HFFc6 (cell line): ENCODE measurements around the gene HMGB3. TPM values are rescaled to one million over a fixed set of nuclear protein-coding genes. Genes with fewer than 3 reads are reported as not detected.

Experiments used
- DNase-seq: peaks from one replicate; pipeline ENCODE4 v3.0.0-alpha.2; 2018
- H3K27ac Mint-ChIP-seq: 2 replicates; pipeline ENCODE4 v1.8.0; 2020; ENCODE audit warnings: mild to moderate bottlenecking, mixed read lengths
- H3K27me3 Mint-ChIP-seq: 2 replicates; pipeline ENCODE4 v1.8.0; 2021; ENCODE audit warnings: mild to moderate bottlenecking, moderate library complexity, mixed read lengths; ENCODE audit not compliant: insufficient read depth
- H3K36me3 Mint-ChIP-seq: 2 replicates; pipeline ENCODE4 v1.8.0; 2021; ENCODE audit warnings: low read depth, mixed read lengths
- H3K4me1 Mint-ChIP-seq: 2 replicates; pipeline ENCODE4 v1.8.0; 2020; ENCODE audit warnings: low read depth, mixed read lengths
- H3K4me3 Mint-ChIP-seq: 2 replicates; pipeline ENCODE4 v1.8.0; 2020; ENCODE audit warnings: mild to moderate bottlenecking, moderate library complexity, mixed read lengths
- H3K9me3 Mint-ChIP-seq: 2 replicates; pipeline ENCODE4 v1.8.0; 2020; ENCODE audit warnings: mild to moderate bottlenecking, mixed read lengths
- long read RNA-seq: library from polyadenylated mRNA; unstranded; transcript quantifications from one replicate; pipeline ENCODE4 v2.0.0, GENCODE V29; 2019
- total RNA-seq, 6 experiments: library from RNA; stranded (reverse); fragmentation: NEBNext Ultra II Directional; extraction: Animal tissue kit (Norgen Biotek cat#: 25700); gene quantifications; 2 replicates in 1 of 6; 3 replicates in 5 of 6; pipeline ENCODE4 v1.2.3, GENCODE V29; 2021
- TF ChIP-seq, protein P1 (sequence below): fragments of 200-600 bp; sonication (generic); IDR thresholded peaks from 2 replicates; pipeline ENCODE4 v1.5.0; 2021; ENCODE audit warnings: antibody characterized with exemption, mild to moderate bottlenecking

HMGB3 gene
- total RNA-seq, result 10 to 100 TPM; 23.2 to 66.0 (median 54.3) TPM
- long read RNA-seq, transcript HMGB3-201 (5 exons, 3,560 nt), result major isoform, 12 of 19 reads
- long read RNA-seq, partial matches to known transcripts, result 3 of 19 reads
- long read RNA-seq, other reads (novel, unspliced or antisense), result 3 of 19 reads

DNA sequence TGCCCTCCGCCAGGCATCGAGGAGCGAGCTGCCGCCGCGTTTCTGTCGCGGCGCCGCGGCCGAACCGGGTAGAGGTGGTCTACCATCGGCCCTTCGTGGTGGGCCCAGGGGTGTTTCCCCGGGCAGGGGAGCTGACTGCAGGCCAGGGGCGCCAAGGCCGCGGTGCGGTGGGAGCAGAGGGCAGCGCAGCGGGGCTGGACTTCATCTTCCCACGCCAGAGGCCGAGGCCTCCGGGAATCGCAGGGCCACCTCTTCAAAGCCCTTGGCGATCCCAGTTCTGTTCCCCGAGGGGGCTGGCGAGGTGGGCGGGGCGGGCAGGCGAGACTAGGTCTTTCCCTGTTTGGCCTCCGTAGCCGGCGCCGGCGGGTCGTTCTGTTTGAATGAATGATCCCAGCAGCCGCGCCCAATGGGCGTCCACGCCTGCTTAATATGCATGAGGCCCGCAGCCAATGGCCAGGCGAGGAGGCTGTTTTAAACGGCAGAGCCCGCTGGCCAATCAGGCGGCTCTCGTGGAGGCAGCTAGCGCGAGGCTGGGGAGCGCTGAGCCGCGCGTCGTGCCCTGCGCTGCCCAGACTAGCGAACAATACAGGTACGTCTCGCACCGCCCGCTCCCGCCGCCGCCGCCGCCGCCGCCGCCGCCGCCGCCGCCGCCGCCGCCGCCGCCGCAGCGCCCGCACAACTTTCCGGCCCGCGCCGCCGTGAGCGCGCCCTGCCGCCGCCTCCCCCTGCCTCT lies at the start of gene HMGB3:
Gene HMGB3 (plus strand): TSS at position 548 of the 733 bp plus-strand sequence. CDS start 2,265 bp downstream, outside the sequence.
- Mint-ChIP-seq H3K4me1 (peaks cover 13% of the 10 kb centered on the region), H3K4me3 (peak within 1 kb of the TSS; percentile 70), H3K36me3 (no peaks in the 10 kb centered on the region; the same call in 1 of the 2 replicates), H3K27me3 (no peaks in the 10 kb centered on the region), H3K27ac (no peak within 1 kb of the TSS), H3K9me3 (no peaks in the 10 kb centered on the region)
- peak; percentile 89 for DNase-seq
- TF ChIP-seq, protein P1, sequence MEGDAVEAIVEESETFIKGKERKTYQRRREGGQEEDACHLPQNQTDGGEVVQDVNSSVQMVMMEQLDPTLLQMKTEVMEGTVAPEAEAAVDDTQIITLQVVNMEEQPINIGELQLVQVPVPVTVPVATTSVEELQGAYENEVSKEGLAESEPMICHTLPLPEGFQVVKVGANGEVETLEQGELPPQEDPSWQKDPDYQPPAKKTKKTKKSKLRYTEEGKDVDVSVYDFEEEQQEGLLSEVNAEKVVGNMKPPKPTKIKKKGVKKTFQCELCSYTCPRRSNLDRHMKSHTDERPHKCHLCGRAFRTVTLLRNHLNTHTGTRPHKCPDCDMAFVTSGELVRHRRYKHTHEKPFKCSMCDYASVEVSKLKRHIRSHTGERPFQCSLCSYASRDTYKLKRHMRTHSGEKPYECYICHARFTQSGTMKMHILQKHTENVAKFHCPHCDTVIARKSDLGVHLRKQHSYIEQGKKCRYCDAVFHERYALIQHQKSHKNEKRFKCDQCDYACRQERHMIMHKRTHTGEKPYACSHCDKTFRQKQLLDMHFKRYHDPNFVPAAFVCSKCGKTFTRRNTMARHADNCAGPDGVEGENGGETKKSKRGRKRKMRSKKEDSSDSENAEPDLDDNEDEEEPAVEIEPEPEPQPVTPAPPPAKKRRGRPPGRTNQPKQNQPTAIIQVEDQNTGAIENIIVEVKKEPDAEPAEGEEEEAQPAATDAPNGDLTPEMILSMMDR, result no peak

DNA sequence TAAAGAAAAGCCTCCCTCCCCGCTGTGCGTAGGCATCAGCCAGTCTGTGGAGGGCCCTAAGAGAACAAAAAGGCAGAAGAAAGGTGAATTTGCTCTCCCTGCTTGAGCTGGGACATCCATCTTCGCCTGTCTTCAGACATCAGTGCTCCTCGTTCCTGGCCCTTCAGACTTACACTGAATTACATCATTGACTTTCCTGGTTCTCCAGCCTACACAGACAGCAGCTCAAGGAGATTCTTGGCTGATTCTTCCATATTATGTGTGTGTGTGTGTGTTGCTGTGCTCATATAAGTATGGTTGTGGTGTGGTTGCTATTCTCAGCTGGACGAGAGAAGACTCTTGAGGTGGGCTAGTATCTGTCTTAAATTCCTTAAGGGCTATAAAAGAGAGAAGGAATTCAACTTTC lies 49.2 kb upstream of the HMGB3 start:
- H3K27ac Mint-ChIP-seq, result peak overlapping the region; percentile 55
- no peak for DNase-seq

DNA sequence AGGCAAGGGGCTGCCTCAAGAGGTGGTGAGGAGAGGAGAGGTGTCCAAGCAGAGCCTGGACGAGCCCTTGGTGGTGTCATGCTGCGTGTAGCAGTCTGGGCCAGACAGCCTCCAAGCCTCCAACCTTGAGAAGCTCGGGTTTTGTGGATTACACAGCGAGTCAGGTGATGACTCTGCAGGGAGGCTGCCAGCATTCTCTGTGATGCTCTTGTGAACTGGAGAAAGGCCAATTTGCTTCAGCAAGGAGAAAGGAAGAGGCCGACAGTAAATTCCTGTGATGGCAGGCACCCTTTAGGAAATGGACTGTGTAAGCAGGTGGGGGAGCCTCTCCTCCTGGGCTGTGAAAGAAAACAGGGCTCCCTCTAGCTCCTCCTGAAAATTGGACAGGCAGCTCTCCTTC lies 48.7 kb upstream of the HMGB3 start:
- peak; percentile 58 for DNase-seq
- no peak overlapping the region for H3K4me3 Mint-ChIP-seq
- H3K4me1 Mint-ChIP-seq, result peaks cover 29% of the 10 kb centered on the region
- H3K36me3 Mint-ChIP-seq, result no peaks in the 10 kb centered on the region
- H3K27ac Mint-ChIP-seq, result peak overlapping the region; percentile 55
- H3K9me3 Mint-ChIP-seq, result no peaks in the 10 kb centered on the region
- H3K27me3 Mint-ChIP-seq, result peaks cover 2% of the 10 kb centered on the region
- TF ChIP-seq, protein P1, result no peak

More for the DNA sequence above, 49.2 kb upstream of the HMGB3 start:
- peaks cover 29% of the 10 kb centered on the region for H3K4me1 Mint-ChIP-seq
- no peaks in the 10 kb centered on the region for H3K36me3 Mint-ChIP-seq
- H3K27me3 Mint-ChIP-seq, result peaks cover 2% of the 10 kb centered on the region
- no peaks in the 10 kb centered on the region for H3K9me3 Mint-ChIP-seq
- TF ChIP-seq, protein P1, result no peak
- H3K4me3 Mint-ChIP-seq, result no peak overlapping the region

DNA sequence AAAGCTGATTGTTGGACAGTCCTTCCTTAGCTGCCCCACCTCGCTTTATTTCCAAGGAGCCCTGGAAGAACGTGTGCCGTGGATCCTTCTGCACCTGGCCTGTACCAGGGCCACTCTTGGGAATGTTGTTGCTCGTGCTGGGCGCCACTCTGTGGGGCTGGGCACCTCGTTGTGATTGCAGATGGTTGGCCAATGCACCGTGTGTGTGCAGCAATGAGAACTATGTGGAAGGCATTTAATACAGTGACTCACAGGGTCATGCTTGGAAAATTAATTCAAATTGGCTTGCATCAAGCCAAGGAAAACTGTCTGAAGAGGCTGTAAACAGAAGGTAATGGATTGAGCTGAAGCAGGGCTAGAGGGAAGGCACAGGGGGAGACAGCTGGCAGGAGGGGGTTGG lies 47.7 kb upstream of the HMGB3 start:
- TF ChIP-seq, protein P1, result no peak
- no peaks in the 10 kb centered on the region for H3K36me3 Mint-ChIP-seq
- peak overlapping the region; percentile 16; the same call in 1 of the 2 replicates for H3K4me3 Mint-ChIP-seq
- H3K27ac Mint-ChIP-seq, result peak overlapping the region; percentile 15; the same call in 1 of the 2 replicates
- peaks cover 2% of the 10 kb centered on the region for H3K27me3 Mint-ChIP-seq
- no peaks in the 10 kb centered on the region for H3K9me3 Mint-ChIP-seq
- peak; percentile 55 for DNase-seq
- peaks cover 29% of the 10 kb centered on the region for H3K4me1 Mint-ChIP-seq

DNA sequence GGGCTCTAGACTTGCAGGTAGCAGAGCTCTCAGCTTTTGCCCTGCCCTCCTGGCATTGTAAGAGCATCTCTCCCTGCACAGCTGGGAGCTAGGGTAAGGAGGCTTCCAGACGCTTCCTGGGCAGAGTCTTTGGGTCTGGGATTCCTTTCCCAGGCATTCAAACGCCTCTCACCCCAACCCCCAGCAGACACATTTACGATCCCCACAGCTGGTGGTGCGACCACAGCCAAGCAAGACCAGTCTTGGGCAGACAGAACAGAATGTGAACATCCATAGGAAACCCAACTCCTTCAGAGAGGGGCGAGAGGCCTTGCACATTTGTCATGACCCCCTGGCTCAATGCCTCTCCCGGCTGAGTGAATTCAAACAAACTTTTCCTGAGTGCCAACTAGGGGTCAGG lies 46.6 kb upstream of the HMGB3 start:
- TF ChIP-seq, protein P1, result no peak
- Mint-ChIP-seq H3K36me3 (no peaks in the 10 kb centered on the region), H3K27ac (no peak overlapping the region), H3K4me1 (peaks cover 29% of the 10 kb centered on the region), H3K4me3 (no peak overlapping the region), H3K27me3 (peaks cover 3% of the 10 kb centered on the region), H3K9me3 (no peaks in the 10 kb centered on the region)
- no peak for DNase-seq
